NCI-H1105 treated with DMSO at 0.1 percent for 48 hours (cell line): ENCODE results near the gene ST8SIA6.

ENCODE experiments used
- DNase-seq: peaks from one replicate; lab custom pipeline; 2025; lab: John Stamatoyannopoulos, UW

ST8SIA6 gene

GRCh38 chr10:17386021-17386420 is 68.4 kb downstream of the ST8SIA6 start:
- no peak for DNase-seq

- no peak for DNase-seq
Measured at GRCh38 chr10:17385066-17385465, 69.3 kb downstream of the ST8SIA6 start.

GRCh38 chr10:17383801-17384555 is 70.4 kb downstream of the ST8SIA6 start:
- DNase-seq = no peak

- DNase-seq = no peak
Measured at GRCh38 chr10:17381502-17382142, 72.8 kb downstream of the ST8SIA6 start.

- DNase-seq = no peak
Measured at GRCh38 chr10:17380888-17381287, 73.5 kb downstream of the ST8SIA6 start.

- DNase-seq = no peak
Measured at GRCh38 chr10:17380016-17380415, 74.4 kb downstream of the ST8SIA6 start.

- no peak for DNase-seq
Measured at GRCh38 chr10:17379151-17379690, 75.2 kb downstream of the ST8SIA6 start.

- DNase-seq = no peak
Measured at GRCh38 chr10:17375936-17376584, 78.3 kb downstream of the ST8SIA6 start.

- DNase-seq = no peak
Measured at GRCh38 chr10:17368708-17369272, 85.6 kb downstream of the ST8SIA6 start.

GRCh38 chr10:17366705-17367104 is 87.7 kb downstream of the ST8SIA6 start:
- DNase-seq = no peak

GRCh38 chr10:17365402-17365801 is 89.0 kb downstream of the ST8SIA6 start:
- no peak for DNase-seq

- DNase-seq = no peak
Measured at GRCh38 chr10:17358461-17358860, 95.9 kb downstream of the ST8SIA6 start.

- DNase-seq = no peak
Measured at GRCh38 chr10:17357781-17358180, 96.6 kb downstream of the ST8SIA6 start.

GRCh38 chr10:17356820-17357219 is 97.6 kb downstream of the ST8SIA6 start:
- DNase-seq = no peak

- no peak for DNase-seq
Measured at GRCh38 chr10:17354781-17355180, 99.6 kb downstream of the ST8SIA6 start.

- DNase-seq = no peak
Measured at GRCh38 chr10:17353568-17354300, 100.7 kb downstream of the ST8SIA6 start.

GRCh38 chr10:17352583-17352982 is 101.8 kb downstream of the ST8SIA6 start:
- no peak for DNase-seq

- DNase-seq = no peak
Measured at GRCh38 chr10:17351506-17351905, 102.9 kb downstream of the ST8SIA6 start.

GRCh38 chr10:17349717-17350116 is 104.7 kb downstream of the ST8SIA6 start:
- no peak for DNase-seq

- DNase-seq = peak; percentile 51
Measured at GRCh38 chr10:17348501-17349349, 105.7 kb downstream of the ST8SIA6 start.

GRCh38 chr10:17348011-17348500 is 106.3 kb downstream of the ST8SIA6 start:
- no peak for DNase-seq
